H9 (cell line): ENCODE results near the gene VWA5B1. TPM values are rescaled to one million over a fixed set of nuclear protein-coding genes. Genes with fewer than 3 reads are reported as not detected.

Experiments
- DNase-seq: peaks from one replicate; pipeline ENCODE4 v3.0.0-alpha.2; 2017
- H2AFZ ChIP-seq: one replicate; pipeline ENCODE4 v1.6.1; 2013; ENCODE audit warnings: mild to moderate bottlenecking, low read length, control low read depth, moderate library complexity
- H2AK5ac ChIP-seq: 2 replicates; pipeline ENCODE4 v1.6.1; 2013; ENCODE audit warnings: low read length, control low read depth, mixed read lengths; ENCODE audit not compliant: insufficient read length
- H2BK120ac ChIP-seq: one replicate; pipeline ENCODE4 v1.6.1; 2013; ENCODE audit warnings: low read depth, mild to moderate bottlenecking, low read length, control low read depth, inconsistent platforms; ENCODE audit not compliant: poor library complexity, severe bottlenecking
- H2BK12ac ChIP-seq: 2 replicates; pipeline ENCODE4 v1.6.1; 2013; ENCODE audit warnings: low read length, control low read depth, mixed read lengths, low read depth; ENCODE audit not compliant: insufficient read length
- H2BK15ac ChIP-seq: 2 replicates; pipeline ENCODE4 v1.6.1; 2013; ENCODE audit warnings: low read depth, low read length, control low read depth
- H2BK20ac ChIP-seq: one replicate; pipeline ENCODE4 v1.6.1; 2013; ENCODE audit warnings: low read depth, mild to moderate bottlenecking, low read length, control low read depth, inconsistent platforms; ENCODE audit not compliant: poor library complexity, severe bottlenecking
- H2BK5ac ChIP-seq: 2 replicates; pipeline ENCODE4 v1.6.1; 2013; ENCODE audit warnings: low read length, control low read depth, mixed read lengths; ENCODE audit not compliant: insufficient read length
- H3K14ac ChIP-seq: 2 replicates; pipeline ENCODE4 v1.6.1; 2013; ENCODE audit warnings: low read length, control low read depth; ENCODE audit not compliant: insufficient read depth
- H3K18ac ChIP-seq: 2 replicates; pipeline ENCODE4 v1.6.1; 2013; ENCODE audit warnings: low read depth, mild to moderate bottlenecking, mixed read lengths, low read length, control low read depth; ENCODE audit not compliant: insufficient read length
- H3K23ac ChIP-seq: 2 replicates; pipeline ENCODE4 v1.6.1; 2013; ENCODE audit warnings: low read length, control low read depth, mixed read lengths, low read depth; ENCODE audit not compliant: insufficient read length
- H3K23me2 ChIP-seq: 2 replicates; pipeline ENCODE4 v1.6.1; 2013; ENCODE audit warnings: low read depth, mild to moderate bottlenecking, mixed read lengths, low read length, control low read depth; ENCODE audit not compliant: insufficient read length, poor library complexity, severe bottlenecking
- H3K27ac ChIP-seq: 2 replicates; pipeline ENCODE4 v1.5.1; 2013; ENCODE audit warnings: low read length, control low read depth, mixed read lengths, low read depth; ENCODE audit not compliant: insufficient read length
- H3K27me3 ChIP-seq: 2 replicates; pipeline ENCODE4 v1.6.1; 2013; ENCODE audit warnings: low read length, control low read depth, inconsistent platforms; ENCODE audit not compliant: insufficient read depth
- H3K4ac ChIP-seq: 2 replicates; pipeline ENCODE4 v1.6.1; 2013; ENCODE audit warnings: low read depth, mild to moderate bottlenecking, control low read depth, inconsistent platforms, low read length, moderate library complexity
- H3K4me1 ChIP-seq: 2 replicates; pipeline ENCODE4 v1.6.1; 2013; ENCODE audit warnings: low read length, control low read depth, inconsistent platforms; ENCODE audit not compliant: insufficient read depth
- H3K4me2 ChIP-seq: 2 replicates; pipeline ENCODE4 v1.6.1; 2013; ENCODE audit warnings: low read length, control low read depth, mixed read lengths; ENCODE audit not compliant: insufficient read length, insufficient read depth
- H3K56ac ChIP-seq: 2 replicates; pipeline ENCODE4 v1.6.1; 2013; ENCODE audit warnings: low read depth, mild to moderate bottlenecking, mixed read lengths, low read length, control low read depth; ENCODE audit not compliant: insufficient read length
- H3K79me1 ChIP-seq: 2 replicates; pipeline ENCODE4 v1.6.1; 2013; ENCODE audit warnings: low read depth, mild to moderate bottlenecking, moderate library complexity, low read length, control low read depth, inconsistent platforms; ENCODE audit not compliant: insufficient read depth, poor library complexity, severe bottlenecking
- H3K79me2 ChIP-seq: 2 replicates; pipeline ENCODE4 v1.6.1; 2013; ENCODE audit warnings: low read length, control low read depth, inconsistent platforms; ENCODE audit not compliant: insufficient read depth
- H3K9ac ChIP-seq: 2 replicates; pipeline ENCODE4 v1.6.1; 2013; ENCODE audit warnings: low read length, control low read depth, mixed read lengths; ENCODE audit not compliant: insufficient read length; ENCODE audit errors: extremely low read depth
- H3K9me3 ChIP-seq: one replicate; pipeline ENCODE4 v1.6.1; 2013; ENCODE audit warnings: low read depth, low read length, inconsistent platforms; ENCODE audit not compliant: control insufficient read depth
- H3T11ph ChIP-seq: one replicate; pipeline ENCODE4 v1.6.1; 2013; ENCODE audit warnings: mild to moderate bottlenecking, low read length, control low read depth, inconsistent platforms
- H4K20me1 ChIP-seq: one replicate; pipeline ENCODE4 v1.6.1; 2013; ENCODE audit not compliant: control insufficient read depth, insufficient read length, insufficient read depth
- H4K5ac ChIP-seq: 2 replicates; pipeline ENCODE4 v1.6.1; 2013; ENCODE audit warnings: low read depth, mild to moderate bottlenecking, mixed read lengths, low read length, control low read depth; ENCODE audit not compliant: insufficient read length
- H4K8ac ChIP-seq: replicated peaks from 2 replicates; pipeline ENCODE4 v1.6.1; 2013; ENCODE audit warnings: low read length, control low read depth, mixed read lengths, low read depth; ENCODE audit not compliant: insufficient read length
- H4K91ac ChIP-seq: 2 replicates; pipeline ENCODE4 v1.6.1; 2013; ENCODE audit warnings: low read depth, mild to moderate bottlenecking, moderate library complexity, mixed read lengths, low read length, control low read depth; ENCODE audit not compliant: insufficient read length
- H3K27ac Mint-ChIP-seq, 3 experiments: 2 replicates in 2 of 3; 3 replicates in 1 of 3; pipeline ENCODE4 v1.8.0; 2020 to 2021; ENCODE audit warnings: mixed read lengths in 3 of 3, mild to moderate bottlenecking in 1 of 3, moderate library complexity in 1 of 3
- H3K27me3 Mint-ChIP-seq: 2 replicates; pipeline ENCODE4 v1.8.0; 2021; ENCODE audit warnings: low read depth, mild to moderate bottlenecking, moderate library complexity, mixed read lengths
- H3K36me3 Mint-ChIP-seq, 3 experiments: 2 replicates in 2 of 3; 3 replicates in 1 of 3; pipeline ENCODE4 v1.8.0; 2020 to 2021; ENCODE audit warnings: low read depth in 3 of 3, mixed read lengths in 3 of 3; ENCODE audit not compliant: insufficient read depth in 1 of 3
- H3K4me1 Mint-ChIP-seq, 2 experiments: 2 replicates each; pipeline ENCODE4 v1.8.0; 2020; ENCODE audit warnings: mixed read lengths in 2 of 2
- H3K4me3 Mint-ChIP-seq, 2 experiments: 2 replicates in 1 of 2; 3 replicates in 1 of 2; pipeline ENCODE4 v1.8.0; 2020 to 2021; ENCODE audit warnings: mild to moderate bottlenecking in 2 of 2, mixed read lengths in 2 of 2, moderate library complexity in 1 of 2
- H3K9me3 Mint-ChIP-seq, 2 experiments: 2 replicates in 1 of 2; 3 replicates in 1 of 2; pipeline ENCODE4 v1.8.0; 2020; ENCODE audit warnings: mild to moderate bottlenecking in 2 of 2, mixed read lengths in 2 of 2, moderate library complexity in 1 of 2
- WGBS: extraction: QIAGEN DNeasy Blood & Tissue Kit; methylation state at CpG from one replicate; pipeline ENCODE4 v1.1.7; 2013; ENCODE audit warnings: missing lambda C conversion rate, low lambda C conversion rate, mixed read lengths; ENCODE audit not compliant: insufficient read length; ENCODE audit errors: extremely low coverage; 5-methylcytosine and 5-hydroxymethylcytosine counted together
- total RNA-seq: library from RNA; stranded (reverse); gene quantifications from 2 replicates; pipeline ENCODE4 v1.2.1, GENCODE V29; 2021
- TF ChIP-seq, protein P1 (sequence below): fragments of 200-600 bp; sonication (generic); conservative IDR thresholded peaks from 3 replicates; pipeline ENCODE4 v1.8.0; 2021; ENCODE audit warnings: antibody characterized with exemption, mild to moderate bottlenecking

VWA5B1 gene
- total RNA-seq, 1 experiment from 2014 or later: not detected

DNA sequence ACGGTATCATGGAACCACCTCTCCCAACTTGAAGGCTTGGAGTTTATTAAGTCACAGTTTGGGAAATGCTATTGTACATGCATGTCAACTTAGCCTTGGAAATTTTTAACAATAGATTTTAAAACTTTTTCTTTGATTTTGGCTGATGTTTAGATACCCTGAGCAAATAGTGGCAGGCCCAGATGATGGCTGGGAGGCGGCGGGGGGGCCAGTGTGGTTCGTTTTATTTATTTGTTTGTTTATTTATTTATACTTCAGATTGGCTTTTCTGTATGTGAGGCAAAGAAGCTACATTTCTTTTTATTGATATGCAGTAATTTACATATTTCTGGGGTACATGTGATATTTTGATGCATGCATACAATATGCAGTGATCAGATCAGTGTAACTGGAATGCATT, 82.0 kb downstream of the VWA5B1 start:
- Histone ChIP-seq H4K20me1 (no peaks in the 10 kb centered on the region), H3K56ac (no peak overlapping the region), H2BK15ac (no peak overlapping the region), H4K91ac (no peak overlapping the region), H3K18ac (no peak overlapping the region), H2BK120ac (no peak overlapping the region), H3K4me2 (no peak overlapping the region), H3K9me3 (no peaks in the 10 kb centered on the region), H3K23ac (no peak overlapping the region), H3T11ph (no peak overlapping the region), H3K4ac (no peak overlapping the region), H2AFZ (no peak overlapping the region), H4K5ac (no peak overlapping the region), H2BK20ac (no peak overlapping the region), H2BK5ac (no peak overlapping the region), H3K27ac (no peak overlapping the region), H2BK12ac (no peak overlapping the region), H3K79me1 (no peaks in the 10 kb centered on the region), H2AK5ac (no peak overlapping the region), H3K23me2 (no peaks in the 10 kb centered on the region), H3K9ac (no peak overlapping the region), H3K79me2 (no peaks in the 10 kb centered on the region), H3K14ac (no peak overlapping the region), H4K8ac (no peak overlapping the region), H3K27me3 (peaks cover 3% of the 10 kb centered on the region; the same call in 1 of the 2 replicates), H3K4me1 (no peaks in the 10 kb centered on the region)
- Mint-ChIP-seq H3K36me3 (no peaks in the 10 kb centered on the region), H3K4me3 (no peak overlapping the region), H3K27me3 (peaks cover 96% of the 10 kb centered on the region), H3K27ac (no peak overlapping the region), H3K9me3 (no peaks in the 10 kb centered on the region; a peak in 1 of 5 replicates), H3K4me1 (peaks cover 2 to 15% of the 10 kb centered on the region in 2 experiments; a peak in 3 of 4 replicates)
- TF ChIP-seq, protein P1, sequence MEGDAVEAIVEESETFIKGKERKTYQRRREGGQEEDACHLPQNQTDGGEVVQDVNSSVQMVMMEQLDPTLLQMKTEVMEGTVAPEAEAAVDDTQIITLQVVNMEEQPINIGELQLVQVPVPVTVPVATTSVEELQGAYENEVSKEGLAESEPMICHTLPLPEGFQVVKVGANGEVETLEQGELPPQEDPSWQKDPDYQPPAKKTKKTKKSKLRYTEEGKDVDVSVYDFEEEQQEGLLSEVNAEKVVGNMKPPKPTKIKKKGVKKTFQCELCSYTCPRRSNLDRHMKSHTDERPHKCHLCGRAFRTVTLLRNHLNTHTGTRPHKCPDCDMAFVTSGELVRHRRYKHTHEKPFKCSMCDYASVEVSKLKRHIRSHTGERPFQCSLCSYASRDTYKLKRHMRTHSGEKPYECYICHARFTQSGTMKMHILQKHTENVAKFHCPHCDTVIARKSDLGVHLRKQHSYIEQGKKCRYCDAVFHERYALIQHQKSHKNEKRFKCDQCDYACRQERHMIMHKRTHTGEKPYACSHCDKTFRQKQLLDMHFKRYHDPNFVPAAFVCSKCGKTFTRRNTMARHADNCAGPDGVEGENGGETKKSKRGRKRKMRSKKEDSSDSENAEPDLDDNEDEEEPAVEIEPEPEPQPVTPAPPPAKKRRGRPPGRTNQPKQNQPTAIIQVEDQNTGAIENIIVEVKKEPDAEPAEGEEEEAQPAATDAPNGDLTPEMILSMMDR: no peak
- no peak for DNase-seq
- WGBS: no CpG with 5 or more reads among the region's 4 CpGs
